ENCODE results near the gene SEC24B.

The SEC24B gene

DNA sequence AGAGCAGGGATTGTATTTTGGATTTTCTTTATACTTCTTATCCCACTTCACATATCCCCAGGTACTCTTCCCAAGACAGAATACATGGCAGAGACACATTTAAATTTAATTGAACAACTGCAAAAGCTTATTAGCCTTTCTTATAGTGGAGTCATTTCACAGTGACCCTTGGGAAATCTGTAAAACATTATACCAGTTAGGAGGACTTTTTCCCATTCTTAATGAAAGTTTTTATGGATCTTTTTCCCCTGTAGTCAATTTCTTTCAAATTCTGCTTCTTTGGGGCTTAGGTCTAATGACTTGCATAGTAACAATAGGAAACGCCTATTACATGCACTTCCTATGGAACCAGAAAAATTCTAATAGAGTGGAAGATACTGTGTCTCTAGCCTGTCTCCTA lies 111.8 kb downstream of the SEC24B start:
- Histone ChIP-seq H4K91ac (ENCODE audit: low read depth, low read length) (no peak overlapping the region), H2BK120ac (ENCODE audit: insufficient read depth, low read length, poor library complexity) (no peak overlapping the region), H3K79me1 (ENCODE audit: low read length) (no peaks in the 10 kb centered on the region), H2BK5ac (ENCODE audit: low read depth, low read length, poor library complexity) (no peak overlapping the region), H3K36me3 (ENCODE audit: control insufficient read depth in 1 of 2, insufficient read depth in 2 of 2, low read length in 2 of 2) (peaks cover 12 to 13% of the 10 kb centered on the region in 2 experiments), H4K12ac (ENCODE audit: low read depth, low read length) (no peak overlapping the region), H3K4ac (ENCODE audit: low read depth, low read length) (no peak overlapping the region), H3K14ac (ENCODE audit: low read length) (no peak overlapping the region), H3K23ac (ENCODE audit: low read length) (no peak overlapping the region), H3K27me3 (ENCODE audit: insufficient read depth, low read length) (no peaks in the 10 kb centered on the region), H3K4me2 (ENCODE audit: low read length) (no peak overlapping the region), H3K4me1 (ENCODE audit: control insufficient read depth in 1 of 2, insufficient read depth in 2 of 2, low read length in 2 of 2) (peaks cover 0 to 5% of the 10 kb centered on the region in 2 experiments), H3K18ac (ENCODE audit: low read length) (no peak overlapping the region), H4K8ac (ENCODE audit: low read depth, low read length) (no peak overlapping the region), H2AK5ac (ENCODE audit: low read length) (no peak overlapping the region), H3K79me2 (ENCODE audit: control insufficient read depth, insufficient read depth, low read length, poor library complexity) (no peaks in the 10 kb centered on the region), H3K4me3 (ENCODE audit: low read depth, low read length) (no peak overlapping the region), H3K27ac (ENCODE audit: low read depth, low read length) (no peak overlapping the region), H2BK12ac (ENCODE audit: low read length) (no peak overlapping the region), H3K9ac (ENCODE audit: low read length) (no peak overlapping the region), H3K9me3 (ENCODE audit: insufficient read depth, low read depth, low read length) (no peaks in the 10 kb centered on the region), H2AFZ (ENCODE audit: insufficient read depth, low read length, poor library complexity) (no peak overlapping the region)
- WGBS (ENCODE audit: extremely low coverage, insufficient coverage, insufficient read length), result no CpG with 5 or more reads among the region's 1 CpG
- DNase-seq, result no peak

GRCh38 chr4:109547394-109547793 lies 113.8 kb downstream of the SEC24B start:
- no peaks in the 10 kb centered on the region for H3K27me3 ChIP-seq (ENCODE audit: insufficient read depth, low read length)
- no peak overlapping the region for H4K8ac ChIP-seq (ENCODE audit: low read depth, low read length)
- H3K27ac ChIP-seq (ENCODE audit: low read depth, low read length), result no peak overlapping the region
- H3K23ac ChIP-seq (ENCODE audit: low read length), result no peak overlapping the region
- no peaks in the 10 kb centered on the region for H3K79me2 ChIP-seq (ENCODE audit: control insufficient read depth, insufficient read depth, low read length, poor library complexity)
- H2BK12ac ChIP-seq (ENCODE audit: low read length), result no peak overlapping the region
- H3K14ac ChIP-seq (ENCODE audit: low read length), result no peak overlapping the region
- no peak overlapping the region for H3K4ac ChIP-seq (ENCODE audit: low read depth, low read length)
- peaks cover 0 to 5% of the 10 kb centered on the region in 2 experiments for H3K4me1 ChIP-seq (ENCODE audit: control insufficient read depth in 1 of 2, insufficient read depth in 2 of 2, low read length in 2 of 2)
- no peak overlapping the region for H3K9ac ChIP-seq (ENCODE audit: low read length)
- no CpG with 5 or more reads among the region's 5 CpGs for WGBS (ENCODE audit: extremely low coverage, insufficient coverage, insufficient read length)
- H4K12ac ChIP-seq (ENCODE audit: low read depth, low read length), result no peak overlapping the region
- H3K4me3 ChIP-seq (ENCODE audit: low read depth, low read length), result no peak overlapping the region
- no peak overlapping the region for H2BK120ac ChIP-seq (ENCODE audit: insufficient read depth, low read length, poor library complexity)
- no peak overlapping the region for H3K4me2 ChIP-seq (ENCODE audit: low read length)
- no peaks in the 10 kb centered on the region for H3K79me1 ChIP-seq (ENCODE audit: low read length)
- no peak overlapping the region for H2AFZ ChIP-seq (ENCODE audit: insufficient read depth, low read length, poor library complexity)
- no peak overlapping the region for H2AK5ac ChIP-seq (ENCODE audit: low read length)
- H2BK5ac ChIP-seq (ENCODE audit: low read depth, low read length, poor library complexity), result no peak overlapping the region
- no peaks in the 10 kb centered on the region for H3K9me3 ChIP-seq (ENCODE audit: insufficient read depth, low read depth, low read length)
- peaks cover 4 to 7% of the 10 kb centered on the region in 2 experiments for H3K36me3 ChIP-seq (ENCODE audit: control insufficient read depth in 1 of 2, insufficient read depth in 2 of 2, low read length in 2 of 2)
- no peak for DNase-seq
- H3K18ac ChIP-seq (ENCODE audit: low read length), result no peak overlapping the region
- no peak overlapping the region for H4K91ac ChIP-seq (ENCODE audit: low read depth, low read length)

DNA sequence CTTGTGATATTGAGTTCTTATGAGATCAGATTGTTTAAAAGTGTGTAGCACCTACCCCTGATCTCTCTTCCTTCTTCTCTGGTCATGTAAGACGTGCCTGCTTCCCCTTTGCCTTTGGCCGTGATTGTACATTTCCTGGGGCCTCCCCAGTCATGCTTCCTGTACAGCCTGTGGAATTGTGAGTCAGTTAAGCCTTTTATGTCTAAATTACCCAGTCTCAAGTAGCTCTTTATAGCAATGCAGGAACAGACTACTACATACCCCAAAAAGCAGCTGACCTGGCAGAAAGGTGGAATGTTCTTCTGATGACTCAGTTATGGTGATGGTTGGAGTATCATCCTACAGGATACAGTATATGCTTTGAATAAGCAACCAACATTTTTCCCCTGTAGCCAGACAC lies 115.0 kb downstream of the SEC24B start:
- no peak overlapping the region for H3K18ac ChIP-seq (ENCODE audit: low read length)
- peaks cover 0 to 5% of the 10 kb centered on the region in 2 experiments for H3K4me1 ChIP-seq (ENCODE audit: control insufficient read depth in 1 of 2, insufficient read depth in 2 of 2, low read length in 2 of 2)
- no peak overlapping the region for H3K9ac ChIP-seq (ENCODE audit: low read length)
- H3K9me3 ChIP-seq (ENCODE audit: insufficient read depth, low read depth, low read length), result no peaks in the 10 kb centered on the region
- no peak overlapping the region for H2BK12ac ChIP-seq (ENCODE audit: low read length)
- H3K79me1 ChIP-seq (ENCODE audit: low read length), result no peaks in the 10 kb centered on the region
- peaks cover 3 to 4% of the 10 kb centered on the region in 2 experiments for H3K36me3 ChIP-seq (ENCODE audit: control insufficient read depth in 1 of 2, insufficient read depth in 2 of 2, low read length in 2 of 2)
- no peak overlapping the region for H3K4me3 ChIP-seq (ENCODE audit: low read depth, low read length)
- H2BK5ac ChIP-seq (ENCODE audit: low read depth, low read length, poor library complexity), result no peak overlapping the region
- H4K91ac ChIP-seq (ENCODE audit: low read depth, low read length), result no peak overlapping the region
- no peak overlapping the region for H2AFZ ChIP-seq (ENCODE audit: insufficient read depth, low read length, poor library complexity)
- H2AK5ac ChIP-seq (ENCODE audit: low read length), result no peak overlapping the region
- no CpG with 5 or more reads among the region's 2 CpGs for WGBS (ENCODE audit: extremely low coverage, insufficient coverage, insufficient read length)
- H3K4ac ChIP-seq (ENCODE audit: low read depth, low read length), result no peak overlapping the region
- H3K14ac ChIP-seq (ENCODE audit: low read length), result no peak overlapping the region
- H3K27me3 ChIP-seq (ENCODE audit: insufficient read depth, low read length), result no peaks in the 10 kb centered on the region
- DNase-seq, result peak; percentile 25 to 45
- H4K8ac ChIP-seq (ENCODE audit: low read depth, low read length), result no peak overlapping the region
- no peak overlapping the region for H4K12ac ChIP-seq (ENCODE audit: low read depth, low read length)
- H3K27ac ChIP-seq (ENCODE audit: low read depth, low read length), result peak overlapping the region; percentile 50
- no peak overlapping the region for H3K4me2 ChIP-seq (ENCODE audit: low read length)
- no peak overlapping the region for H2BK120ac ChIP-seq (ENCODE audit: insufficient read depth, low read length, poor library complexity)
- no peak overlapping the region for H3K23ac ChIP-seq (ENCODE audit: low read length)
- no peaks in the 10 kb centered on the region for H3K79me2 ChIP-seq (ENCODE audit: control insufficient read depth, insufficient read depth, low read length, poor library complexity)

DNA sequence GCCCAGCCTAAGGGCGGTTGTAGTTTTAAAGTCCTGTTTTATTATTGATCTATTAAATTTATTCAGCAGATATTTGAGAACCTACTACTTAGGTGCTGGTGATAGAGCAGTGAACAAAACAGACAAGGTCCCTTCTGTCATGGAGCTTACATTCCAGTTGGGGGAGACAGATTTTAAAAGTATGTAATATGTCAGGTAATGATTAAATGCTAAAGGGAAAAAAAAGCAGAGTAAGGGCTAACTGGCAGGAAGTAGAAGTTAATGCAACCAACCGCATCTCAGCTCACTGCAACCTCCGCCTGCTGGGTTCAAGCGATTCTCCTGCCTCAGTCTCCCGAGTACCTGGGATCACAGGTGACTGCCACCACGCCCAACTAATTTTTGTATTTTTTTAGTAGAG lies 118.6 kb downstream of the SEC24B start:
- peaks cover 2 to 7% of the 10 kb centered on the region in 2 experiments for H3K4me1 ChIP-seq (ENCODE audit: control insufficient read depth in 1 of 2, insufficient read depth in 2 of 2, low read length in 2 of 2)
- no peak overlapping the region for H2BK120ac ChIP-seq (ENCODE audit: insufficient read depth, low read length, poor library complexity)
- no peak overlapping the region for H2AFZ ChIP-seq (ENCODE audit: insufficient read depth, low read length, poor library complexity)
- no peak overlapping the region for H2AK5ac ChIP-seq (ENCODE audit: low read length)
- H3K4me2 ChIP-seq (ENCODE audit: low read length), result no peak overlapping the region
- H3K27me3 ChIP-seq (ENCODE audit: insufficient read depth, low read length), result no peaks in the 10 kb centered on the region
- no peak overlapping the region for H4K8ac ChIP-seq (ENCODE audit: low read depth, low read length)
- H4K12ac ChIP-seq (ENCODE audit: low read depth, low read length), result no peak overlapping the region
- no peaks in the 10 kb centered on the region for H3K79me2 ChIP-seq (ENCODE audit: control insufficient read depth, insufficient read depth, low read length, poor library complexity)
- no peaks in the 10 kb centered on the region for H3K79me1 ChIP-seq (ENCODE audit: low read length)
- no peak overlapping the region for H3K23ac ChIP-seq (ENCODE audit: low read length)
- no peak overlapping the region for H2BK5ac ChIP-seq (ENCODE audit: low read depth, low read length, poor library complexity)
- no peak overlapping the region for H3K4ac ChIP-seq (ENCODE audit: low read depth, low read length)
- H3K9ac ChIP-seq (ENCODE audit: low read length), result no peak overlapping the region
- H3K4me3 ChIP-seq (ENCODE audit: low read depth, low read length), result no peak overlapping the region
- H4K91ac ChIP-seq (ENCODE audit: low read depth, low read length), result no peak overlapping the region
- H3K36me3 ChIP-seq (ENCODE audit: control insufficient read depth in 1 of 2, insufficient read depth in 2 of 2, low read length in 2 of 2), result peaks cover 0 to 2% of the 10 kb centered on the region in 2 experiments
- no peak overlapping the region for H2BK12ac ChIP-seq (ENCODE audit: low read length)
- WGBS (ENCODE audit: extremely low coverage, insufficient coverage, insufficient read length), result no CpG with 5 or more reads among the region's 6 CpGs
- H3K14ac ChIP-seq (ENCODE audit: low read length), result no peak overlapping the region
- H3K9me3 ChIP-seq (ENCODE audit: insufficient read depth, low read depth, low read length), result peaks cover 1% of the 10 kb centered on the region
- DNase-seq, result no peak
- H3K27ac ChIP-seq (ENCODE audit: low read depth, low read length), result no peak overlapping the region
- no peak overlapping the region for H3K18ac ChIP-seq (ENCODE audit: low read length)

Measured in trophoblast cell (in vitro differentiated cells and primary cell).